Activated T-helper 1 cell treated with anti-CD3 and anti-CD28 coated beads, Interleukin-2, amount 50 U/mL, for 16 hours (primary cell): ENCODE results near the gene LRRC9.
"Not testable (repeated sequence)": the region's sequence is repeated elsewhere in the genome, so short reads cannot be mapped to it uniquely, and the experiment has no call there.

Experiments used
- DNase-seq, 2 donors: peaks; one replicate each; pipeline ENCODE4 v3.0.0-alpha.2; 2020; ENCODE audit warnings: low read depth in 1 of 2, low spot score in 1 of 2

LRRC9 gene

GRCh38 chr14:60058087-60058486 is 138.1 kb downstream of the LRRC9 start:
- DNase-seq, result no peak

- no peak for DNase-seq
Measured at GRCh38 chr14:60061371-60061770, 141.4 kb downstream of the LRRC9 start.

GRCh38 chr14:60064491-60065072 is 144.6 kb downstream of the LRRC9 start:
- DNase-seq, result no peak

GRCh38 chr14:60067882-60068281 is 147.9 kb downstream of the LRRC9 start:
- no peak for DNase-seq

- no peak for DNase-seq
Measured at GRCh38 chr14:60079723-60080122, 159.8 kb downstream of the LRRC9 start.

GRCh38 chr14:60085085-60085484 is 165.1 kb downstream of the LRRC9 start:
- DNase-seq, result no peak

- DNase-seq, result no peak
Measured at GRCh38 chr14:60085693-60086092, 165.7 kb downstream of the LRRC9 start.

- no peak for DNase-seq
Measured at GRCh38 chr14:60087668-60088067, 167.7 kb downstream of the LRRC9 start.

- no peak for DNase-seq
Measured at GRCh38 chr14:60089221-60089620, 169.3 kb downstream of the LRRC9 start.

- no peak for DNase-seq
Measured at GRCh38 chr14:60090864-60091519, 171.0 kb downstream of the LRRC9 start.

- peak; percentile 88 for DNase-seq
Measured at GRCh38 chr14:60091550-60092525, 171.9 kb downstream of the LRRC9 start, which contains the start of gene PCNX4. Gene PCNX4, plus strand, starts transcription at chr14:60091923. Its CDS starts 15,716 bp downstream, at chr14:60107639.

GRCh38 chr14:60092526-60092920 is 172.6 kb downstream of the LRRC9 start:
- no peak for DNase-seq

GRCh38 chr14:60093080-60093479 is 173.1 kb downstream of the LRRC9 start:
- DNase-seq, result no peak

- no peak for DNase-seq
Measured at GRCh38 chr14:60093606-60094005, 173.7 kb downstream of the LRRC9 start.

- no peak for DNase-seq
Measured at GRCh38 chr14:60094306-60094897, 174.5 kb downstream of the LRRC9 start.

- DNase-seq, result no peak
Measured at GRCh38 chr14:60095231-60095630, 175.3 kb downstream of the LRRC9 start.

GRCh38 chr14:60095781-60096450 is 176.0 kb downstream of the LRRC9 start:
- DNase-seq, result no peak

- DNase-seq, result no peak
Measured at GRCh38 chr14:60097974-60098373, 178.0 kb downstream of the LRRC9 start.

- DNase-seq, result not testable (repeated sequence)
Measured at GRCh38 chr14:60099855-60100254, 179.9 kb downstream of the LRRC9 start.

- DNase-seq, result no peak
Measured at GRCh38 chr14:60101786-60102185, 181.8 kb downstream of the LRRC9 start.

GRCh38 chr14:60102389-60102788 is 182.4 kb downstream of the LRRC9 start:
- DNase-seq, result no peak
